ACC112 (cell line): ENCODE results near the gene SLC10A3.

ENCODE experiments used
- H2AFZ ChIP-seq: fragments of 200-600 bp; sonication (generic); one replicate; pipeline ENCODE4 v1.6.0; 2017; ENCODE audit warnings: antibody characterized with exemption, low read length; ENCODE audit not compliant: unreplicated experiment
- H3K27ac ChIP-seq: fragments of 200-600 bp; sonication (generic); 2 replicates; pipeline ENCODE4 v1.5.1; 2014; ENCODE audit warnings: low read depth, mild to moderate bottlenecking, antibody characterized with exemption, low read length, moderate library complexity
- H3K27me3 ChIP-seq: fragments of 200-600 bp; sonication (generic); 2 replicates; pipeline ENCODE4 v1.6.1; 2014; ENCODE audit warnings: mild to moderate bottlenecking, antibody characterized with exemption, low read length, moderate library complexity, mixed read lengths; ENCODE audit not compliant: insufficient read depth
- H3K36me3 ChIP-seq: fragments of 200-600 bp; sonication (generic); 2 replicates; pipeline ENCODE4 v1.6.1; 2016; ENCODE audit warnings: mild to moderate bottlenecking, antibody characterized with exemption, low read length, moderate library complexity, mixed read lengths; ENCODE audit not compliant: insufficient read depth
- H3K4me1 ChIP-seq: fragments of 200-600 bp; sonication (generic); one replicate; pipeline ENCODE4 v1.6.1; 2016; ENCODE audit warnings: low read length, mixed read lengths; ENCODE audit not compliant: insufficient read depth, unreplicated experiment, control insufficient read depth
- H3K4me3 ChIP-seq: fragments of 200-600 bp; sonication (generic); 2 replicates; pipeline ENCODE4 v1.5.1; 2014; ENCODE audit warnings: mild to moderate bottlenecking, low read depth, low read length
- H3K79me2 ChIP-seq: fragments of 200-600 bp; sonication (generic); one replicate; pipeline ENCODE4 v1.6.0; 2016; ENCODE audit warnings: low read length; ENCODE audit not compliant: control insufficient read depth, unreplicated experiment, insufficient read depth

Gene SLC10A3

DNA sequence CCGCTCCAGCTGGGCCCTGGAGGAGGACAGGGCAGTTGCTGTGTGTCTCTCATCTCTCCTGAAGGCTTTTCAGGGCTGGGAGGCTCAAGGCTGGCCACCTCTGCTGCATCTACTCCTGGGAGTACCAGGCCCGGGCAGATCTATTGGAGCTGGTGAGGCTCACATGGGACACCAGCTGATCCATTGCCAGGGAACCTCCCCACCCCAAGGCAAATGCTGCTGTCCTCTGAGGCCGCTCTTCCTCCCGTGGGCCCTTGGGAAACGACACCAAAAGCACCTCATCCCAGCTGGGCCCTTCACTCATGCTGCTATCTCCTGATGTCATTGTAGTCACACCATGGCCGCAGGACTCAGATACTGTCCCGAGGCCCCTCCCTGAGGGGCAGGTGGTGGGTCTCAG lies 7.6 kb downstream of the SLC10A3 start:
- Histone ChIP-seq H2AFZ (no peak overlapping the region), H3K4me1 (peaks cover 14% of the 10 kb centered on the region), H3K79me2 (peaks cover 16% of the 10 kb centered on the region), H3K27me3 (no peaks in the 10 kb centered on the region), H3K4me3 (no peak overlapping the region), H3K36me3 (no peaks in the 10 kb centered on the region; the same call in 1 of the 2 replicates), H3K27ac (no peak overlapping the region)

DNA sequence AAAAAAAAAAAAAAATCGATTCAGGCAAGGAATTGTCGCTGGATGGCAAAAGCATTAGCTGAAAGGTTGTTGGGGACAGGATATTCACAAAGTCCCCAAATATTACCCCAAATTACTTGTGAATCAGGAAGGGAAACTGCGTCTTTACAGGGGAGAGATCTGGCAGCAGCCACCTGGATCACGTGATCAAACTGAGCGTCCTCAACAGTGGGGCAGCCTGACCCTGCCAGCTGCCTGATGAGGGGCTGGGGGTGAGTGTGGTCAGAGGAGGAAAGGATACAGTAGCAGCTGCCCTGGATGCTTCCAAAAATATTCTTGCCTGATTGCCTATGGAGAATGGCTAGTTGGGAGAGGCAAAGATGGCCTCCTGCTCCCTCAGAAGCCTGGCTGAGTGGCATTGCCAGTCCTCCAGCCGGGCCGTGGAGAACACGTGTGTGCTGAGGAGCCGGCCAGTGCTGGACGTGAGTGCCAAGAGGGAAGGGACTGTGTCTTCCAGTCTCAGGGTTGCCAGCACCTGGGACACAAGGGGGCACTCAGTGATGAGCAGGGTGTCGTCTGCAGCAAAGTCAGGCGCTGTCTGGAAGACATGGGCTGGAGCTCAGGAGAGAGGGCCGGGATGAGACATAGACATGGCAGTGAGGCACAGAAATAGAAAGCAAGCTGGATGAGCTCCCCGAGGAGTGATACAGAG lies 8.4 kb downstream of the SLC10A3 start:
- Histone ChIP-seq H3K4me1 (peaks cover 14% of the 10 kb centered on the region), H2AFZ (no peak overlapping the region), H3K79me2 (peaks cover 13% of the 10 kb centered on the region), H3K27ac (no peak overlapping the region), H3K4me3 (no peak overlapping the region), H3K36me3 (no peaks in the 10 kb centered on the region; the same call in 1 of the 2 replicates), H3K27me3 (no peaks in the 10 kb centered on the region)

DNA sequence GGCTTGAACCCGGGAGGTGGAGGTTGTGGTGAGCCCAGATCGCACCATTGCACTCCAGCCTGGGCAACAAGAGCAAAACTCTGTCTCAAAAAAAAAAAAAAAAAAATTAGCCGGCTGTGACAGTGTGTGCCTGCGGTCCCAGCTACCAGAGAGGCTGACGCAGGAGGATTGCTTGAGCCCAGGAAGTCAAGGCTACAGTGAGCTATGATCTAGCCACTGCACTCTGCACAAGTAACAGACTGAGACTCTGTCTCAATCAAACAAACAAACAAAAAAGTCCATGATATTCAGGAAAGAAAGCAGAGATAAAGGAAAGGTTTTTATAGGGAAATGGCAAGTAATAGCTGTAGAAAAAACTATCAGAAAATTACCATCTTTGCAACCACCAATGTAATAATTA lies 9.2 kb downstream of the SLC10A3 start:
- Histone ChIP-seq H3K4me1 (peaks cover 14% of the 10 kb centered on the region), H3K36me3 (no peaks in the 10 kb centered on the region; the same call in 1 of the 2 replicates), H3K27me3 (no peaks in the 10 kb centered on the region), H3K79me2 (peaks cover 13% of the 10 kb centered on the region), H3K4me3 (no peak overlapping the region), H3K27ac (no peak overlapping the region), H2AFZ (no peak overlapping the region)

DNA sequence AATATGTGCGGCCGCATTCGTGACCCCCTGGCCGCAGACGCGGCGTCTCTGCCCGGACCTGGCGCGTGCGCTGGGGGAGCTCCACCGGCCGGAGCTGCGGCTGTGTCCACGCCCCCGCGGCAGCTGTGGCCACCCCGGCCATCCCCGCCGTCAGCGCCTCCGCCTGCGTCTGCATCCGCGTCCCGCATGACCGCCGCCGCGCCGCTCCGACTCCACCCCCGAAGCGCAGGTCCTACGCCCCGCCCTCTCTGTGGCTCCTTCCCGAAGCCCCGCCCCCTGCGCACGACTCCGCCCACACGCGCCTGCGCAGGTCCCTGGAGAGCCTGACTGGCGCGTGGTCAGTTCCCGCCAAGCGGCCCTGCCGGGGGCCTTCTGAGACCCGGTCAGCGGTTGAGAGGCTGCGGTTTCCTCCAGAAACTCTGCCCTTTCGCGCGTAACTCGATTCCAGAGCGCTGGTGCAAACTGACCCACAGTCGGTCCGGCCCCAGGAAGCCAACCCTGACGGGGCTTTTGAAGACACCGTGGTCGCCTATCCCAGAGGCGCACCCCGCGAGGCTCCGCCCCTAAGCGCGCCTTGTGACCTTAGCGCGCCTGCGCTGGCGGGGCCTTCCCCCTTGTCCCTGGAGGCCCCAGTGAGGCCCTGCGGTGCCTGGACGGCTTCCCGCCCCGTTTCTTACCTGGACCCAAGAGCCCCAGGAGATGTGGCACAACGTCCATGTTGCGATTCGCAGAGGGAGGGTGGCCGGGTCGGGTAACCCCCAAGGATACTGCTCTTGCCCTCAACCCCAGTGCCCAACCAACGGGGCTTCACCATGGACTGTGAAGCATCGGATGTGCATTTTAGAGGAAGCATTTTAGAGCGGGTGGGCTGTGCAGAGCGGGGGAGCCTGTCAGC lies 11.5 kb downstream of the SLC10A3 start, which contains the start of gene LAGE3:
Gene LAGE3 (minus strand): TSS at position 554 of the 895 bp plus-strand sequence. CDS start 366 bp downstream, at position 188.
- H3K4me1 ChIP-seq: peaks cover 4% of the 10 kb centered on the region
- H3K79me2 ChIP-seq: no peaks in the 10 kb centered on the region
- no peaks in the 10 kb centered on the region for H3K36me3 ChIP-seq
- peak within 1 kb of the TSS; percentile 92 for H3K27ac ChIP-seq
- no peaks in the 10 kb centered on the region for H3K27me3 ChIP-seq
- peak within 1 kb of the TSS; percentile 38 for H2AFZ ChIP-seq
- peak within 1 kb of the TSS; percentile 80 for H3K4me3 ChIP-seq

DNA sequence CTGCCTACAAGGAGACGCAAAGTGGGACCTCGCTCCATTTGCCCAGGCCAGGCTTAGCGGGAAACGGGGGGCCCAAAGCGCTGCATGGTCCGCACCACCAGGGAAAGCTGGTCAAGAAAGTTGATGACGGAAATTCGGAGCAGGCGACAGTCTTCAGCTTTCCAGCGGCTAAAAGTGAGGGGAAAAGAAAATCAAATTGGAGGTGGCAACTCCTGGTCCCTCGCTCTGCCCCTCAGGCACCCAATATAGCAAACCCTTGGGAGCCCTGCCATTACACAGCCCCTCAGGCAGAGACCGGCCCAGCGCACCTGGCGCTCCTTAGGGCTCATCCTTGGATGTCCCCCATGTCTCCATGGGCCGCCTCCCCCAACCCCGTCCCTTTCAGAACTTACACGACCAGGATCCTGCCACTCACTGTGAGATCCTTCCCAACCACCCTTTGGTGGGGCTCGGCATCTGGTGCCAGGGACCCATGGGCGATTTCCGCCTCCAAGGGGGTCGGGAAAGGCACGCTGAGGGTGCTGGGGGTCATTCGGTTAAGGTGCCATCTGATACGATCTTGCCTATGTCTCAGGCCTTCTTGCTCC lies 12.4 kb downstream of the SLC10A3 start:
- peak overlapping the region; percentile 6 for H2AFZ ChIP-seq
- H3K27me3 ChIP-seq: no peaks in the 10 kb centered on the region
- peaks cover 4% of the 10 kb centered on the region for H3K4me1 ChIP-seq
- H3K36me3 ChIP-seq: no peaks in the 10 kb centered on the region
- peak overlapping the region; percentile 80 for H3K4me3 ChIP-seq
- peak overlapping the region; percentile 32 for H3K27ac ChIP-seq
- H3K79me2 ChIP-seq: no peaks in the 10 kb centered on the region

DNA sequence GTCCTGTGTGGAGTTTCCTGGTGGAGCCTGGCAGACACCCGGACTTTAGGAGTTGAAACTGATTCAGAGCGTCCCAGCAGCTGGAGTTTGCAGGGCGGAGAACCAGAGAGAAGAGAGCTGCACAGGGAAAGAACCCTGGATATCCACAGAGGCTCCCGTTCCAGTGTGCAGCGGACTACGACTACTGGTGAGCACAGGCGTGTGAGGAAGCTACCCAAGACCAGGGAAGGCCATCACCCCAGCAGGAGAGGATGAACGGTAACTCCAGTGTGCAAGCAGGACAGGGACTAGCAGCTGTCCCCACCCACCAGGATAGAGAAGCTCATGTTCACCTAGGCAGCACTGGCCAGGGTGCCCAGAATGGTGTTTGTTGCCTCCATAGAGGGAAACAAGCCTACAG lies 13.6 kb downstream of the SLC10A3 start:
- Histone ChIP-seq H3K4me1 (peaks cover 4% of the 10 kb centered on the region), H3K27ac (no peak overlapping the region), H3K27me3 (no peaks in the 10 kb centered on the region), H3K4me3 (no peak overlapping the region), H3K79me2 (no peaks in the 10 kb centered on the region), H3K36me3 (no peaks in the 10 kb centered on the region), H2AFZ (no peak overlapping the region)

DNA sequence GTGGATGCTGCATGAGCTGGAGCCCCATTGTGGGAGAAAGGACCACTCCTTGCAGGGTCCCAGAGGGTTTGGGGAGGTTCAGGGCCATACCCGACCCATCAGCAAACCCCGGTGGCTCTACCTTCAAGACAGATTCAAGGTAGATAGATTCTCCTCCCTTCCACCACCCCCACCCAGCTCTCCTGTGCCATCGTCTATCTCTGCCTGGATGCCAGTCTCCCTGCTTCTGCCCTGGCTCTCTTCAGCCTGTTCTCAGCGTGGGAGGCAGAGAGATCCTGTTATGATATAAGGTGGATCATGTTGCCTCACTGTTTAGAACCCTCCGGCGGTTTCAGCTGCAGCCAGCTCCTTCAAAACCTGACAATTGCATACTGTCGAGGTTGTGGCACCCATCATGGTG lies 16.7 kb downstream of the SLC10A3 start:
- Histone ChIP-seq H2AFZ (no peak overlapping the region), H3K27me3 (no peaks in the 10 kb centered on the region), H3K4me1 (no peaks in the 10 kb centered on the region), H3K36me3 (no peaks in the 10 kb centered on the region), H3K27ac (no peak overlapping the region), H3K4me3 (no peak overlapping the region), H3K79me2 (no peaks in the 10 kb centered on the region)

DNA sequence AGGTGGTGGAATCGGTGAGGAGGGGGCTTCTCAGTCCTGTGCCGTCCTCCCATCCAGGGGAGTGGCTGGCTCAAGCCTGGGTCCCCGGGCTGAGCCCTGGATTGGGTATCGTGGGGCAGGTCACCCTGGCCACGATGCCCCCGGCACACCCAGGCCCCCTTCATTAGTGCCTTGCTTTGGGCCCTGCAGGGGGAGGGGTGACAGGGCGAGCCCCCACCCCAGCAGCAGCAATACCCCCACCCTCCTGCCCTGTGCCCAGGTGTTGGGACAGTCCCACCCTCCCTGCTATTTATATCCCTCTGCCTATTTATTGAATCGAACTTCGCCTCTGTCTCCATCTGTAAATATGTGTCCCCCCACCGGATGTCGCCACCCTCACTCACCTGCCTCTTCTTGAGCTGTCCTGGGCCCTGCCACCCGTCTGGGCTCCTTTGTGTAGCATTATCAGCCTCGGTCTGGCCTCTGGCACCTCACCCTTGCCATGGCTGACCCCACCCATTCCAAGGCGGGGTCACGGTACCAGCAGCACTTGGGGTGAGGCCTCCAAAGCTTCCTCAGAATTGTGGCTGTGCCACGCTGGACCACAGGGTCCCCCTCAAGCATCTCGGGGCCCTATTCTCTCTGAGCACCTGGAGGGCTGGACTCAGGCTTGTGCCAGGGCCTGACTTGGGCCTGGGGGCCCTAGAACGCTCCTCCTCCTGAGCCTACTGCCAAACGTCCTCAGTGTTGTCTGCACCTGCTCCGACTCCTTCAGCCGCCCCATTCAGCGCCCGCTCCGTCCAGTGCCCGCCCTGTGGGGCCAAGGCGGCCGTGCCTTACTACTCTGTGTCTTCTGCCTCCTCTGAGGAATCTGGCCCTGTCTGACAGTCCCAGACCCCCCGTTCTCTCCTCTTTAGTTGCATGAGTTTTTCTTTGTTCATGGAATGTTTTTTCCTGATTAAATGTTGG lies 17.5 kb downstream of the SLC10A3 start:
- no peak overlapping the region for H3K27ac ChIP-seq
- no peaks in the 10 kb centered on the region for H3K36me3 ChIP-seq
- no peaks in the 10 kb centered on the region for H3K4me1 ChIP-seq
- no peaks in the 10 kb centered on the region for H3K27me3 ChIP-seq
- no peak overlapping the region for H3K4me3 ChIP-seq
- no peak overlapping the region for H2AFZ ChIP-seq
- H3K79me2 ChIP-seq: no peaks in the 10 kb centered on the region

DNA sequence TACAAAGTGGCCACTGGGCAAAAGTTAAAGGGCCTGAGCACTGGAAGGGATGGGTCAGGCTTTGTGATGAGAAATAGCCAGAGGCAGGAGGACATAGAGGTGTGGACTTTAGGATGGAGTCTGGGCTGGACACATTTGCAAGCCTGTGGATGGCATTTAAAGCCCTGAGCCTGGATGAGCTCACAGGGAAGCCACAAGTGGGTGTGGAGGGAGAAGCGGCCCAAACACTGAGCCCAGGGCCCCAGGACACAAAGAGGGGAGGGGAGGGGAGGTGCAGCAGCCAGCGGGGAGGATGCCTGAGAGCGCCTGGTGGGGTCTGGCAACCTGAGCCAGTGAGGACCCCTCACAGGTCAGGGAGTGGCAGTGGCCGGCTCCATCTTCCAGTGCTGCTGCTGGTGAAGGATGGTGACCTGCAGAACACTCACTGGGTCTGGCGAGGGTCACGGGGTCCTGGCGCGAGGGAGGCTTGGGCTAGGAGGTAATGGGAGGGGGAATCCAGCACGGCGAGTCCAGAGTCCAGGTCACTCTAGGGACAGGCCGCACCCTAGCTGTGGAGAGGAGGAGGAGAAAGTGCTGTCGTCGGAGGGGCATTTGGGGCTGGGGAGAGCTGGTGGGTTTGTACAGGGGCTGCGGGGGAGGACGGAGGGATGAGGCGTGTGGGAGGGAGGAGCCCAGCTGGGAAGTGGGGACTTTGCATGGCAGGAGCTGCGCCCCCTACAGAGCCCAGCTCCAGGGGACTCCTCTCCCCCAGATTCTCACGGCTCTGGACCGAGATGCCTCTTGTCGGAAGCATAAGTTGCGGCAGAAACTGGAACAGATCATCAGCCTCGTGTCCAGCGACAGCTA lies 18.4 kb downstream of the SLC10A3 start:
- Histone ChIP-seq H3K4me1 (no peaks in the 10 kb centered on the region), H3K27ac (no peak overlapping the region), H2AFZ (no peak overlapping the region), H3K36me3 (no peaks in the 10 kb centered on the region), H3K4me3 (no peak overlapping the region), H3K27me3 (no peaks in the 10 kb centered on the region), H3K79me2 (no peaks in the 10 kb centered on the region)
